Thyroid gland (tissue), 4 donors: ENCODE data around the gene GYPE.
"Not testable (repeated sequence)": the region's sequence is repeated elsewhere in the genome, so short reads cannot be mapped to it uniquely, and the experiment has no call there.

Experiments used
- POLR2A ChIP-seq, 2 donors: fragments of 450-650 bp; IDR thresholded peaks; one replicate each; pipeline ENCODE4 v1.6.1; 2017; ENCODE audit warnings: antibody characterized with exemption in 2 of 2, mild to moderate bottlenecking in 2 of 2, moderate library complexity in 1 of 2
- TF ChIP-seq, protein P1 (sequence below), 6 experiments: fragments of 200-600 bp in 3 of 6; fragments of 450-650 bp in 3 of 6; sonication (generic) in 3 of 6; IDR thresholded peaks; one replicate each; pipeline ENCODE4 v1.5.1; 2016 to 2019; ENCODE audit warnings: antibody characterized with exemption in 6 of 6, mild to moderate bottlenecking in 2 of 6, inconsistent platforms in 1 of 6, moderate library complexity in 1 of 6

DNA sequence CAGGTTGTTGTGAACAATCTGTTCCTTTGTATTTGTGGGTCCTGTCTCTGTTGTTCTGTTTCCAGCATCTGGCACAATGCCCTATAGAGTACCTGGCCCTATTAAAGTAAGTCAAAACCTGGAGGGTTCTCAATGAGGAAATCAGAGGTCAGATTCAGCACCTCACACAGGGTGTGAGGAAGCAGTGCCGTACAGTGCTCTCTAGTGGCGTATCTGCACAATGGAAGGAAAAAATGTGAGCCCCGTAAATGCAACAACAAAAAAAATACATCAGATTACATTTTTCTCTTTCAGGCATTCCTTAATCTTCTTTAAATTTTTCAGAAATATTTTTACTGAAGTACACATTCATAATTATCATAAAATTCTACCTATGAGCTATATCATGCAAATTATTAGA is 2.5 kb upstream of the GYPE start:
- TF ChIP-seq, protein P1, sequence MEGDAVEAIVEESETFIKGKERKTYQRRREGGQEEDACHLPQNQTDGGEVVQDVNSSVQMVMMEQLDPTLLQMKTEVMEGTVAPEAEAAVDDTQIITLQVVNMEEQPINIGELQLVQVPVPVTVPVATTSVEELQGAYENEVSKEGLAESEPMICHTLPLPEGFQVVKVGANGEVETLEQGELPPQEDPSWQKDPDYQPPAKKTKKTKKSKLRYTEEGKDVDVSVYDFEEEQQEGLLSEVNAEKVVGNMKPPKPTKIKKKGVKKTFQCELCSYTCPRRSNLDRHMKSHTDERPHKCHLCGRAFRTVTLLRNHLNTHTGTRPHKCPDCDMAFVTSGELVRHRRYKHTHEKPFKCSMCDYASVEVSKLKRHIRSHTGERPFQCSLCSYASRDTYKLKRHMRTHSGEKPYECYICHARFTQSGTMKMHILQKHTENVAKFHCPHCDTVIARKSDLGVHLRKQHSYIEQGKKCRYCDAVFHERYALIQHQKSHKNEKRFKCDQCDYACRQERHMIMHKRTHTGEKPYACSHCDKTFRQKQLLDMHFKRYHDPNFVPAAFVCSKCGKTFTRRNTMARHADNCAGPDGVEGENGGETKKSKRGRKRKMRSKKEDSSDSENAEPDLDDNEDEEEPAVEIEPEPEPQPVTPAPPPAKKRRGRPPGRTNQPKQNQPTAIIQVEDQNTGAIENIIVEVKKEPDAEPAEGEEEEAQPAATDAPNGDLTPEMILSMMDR (IDR thresholded peaks at IDR 0.05) = peak in 2 of 6 experiments; percentile 9 to 53
- TF ChIP-seq POLR2A (IDR thresholded peaks at IDR 0.05) = not testable (repeated sequence)
